ENCODE measurements around the gene TMEM270.
"Not testable (repeated sequence)": the region's sequence is repeated elsewhere in the genome, so short reads cannot be mapped to it uniquely, and the experiment has no call there.

TMEM270 gene

DNA sequence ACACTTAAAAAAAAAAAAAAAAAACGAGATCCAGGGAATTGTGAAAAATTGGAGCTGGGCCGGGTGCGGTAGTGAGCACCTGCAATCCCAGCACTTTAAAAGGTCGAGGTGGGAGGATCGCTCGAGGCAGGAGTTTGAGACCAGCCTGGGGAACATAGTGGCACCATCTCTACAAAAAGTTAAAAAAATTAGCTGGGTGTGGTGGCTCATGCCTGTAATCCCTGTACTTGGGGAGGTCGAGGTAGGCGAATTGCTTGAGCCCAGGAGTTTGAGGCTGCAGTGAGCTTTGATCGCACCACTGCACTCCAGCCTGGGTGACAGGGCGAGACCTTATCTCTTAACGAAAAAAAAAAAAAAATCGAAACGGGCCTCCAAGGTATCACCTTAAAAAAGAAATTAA, 28.2 kb upstream of the TMEM270 start:
- no peak for DNase-seq (ENCODE audit: low spot score)

DNA sequence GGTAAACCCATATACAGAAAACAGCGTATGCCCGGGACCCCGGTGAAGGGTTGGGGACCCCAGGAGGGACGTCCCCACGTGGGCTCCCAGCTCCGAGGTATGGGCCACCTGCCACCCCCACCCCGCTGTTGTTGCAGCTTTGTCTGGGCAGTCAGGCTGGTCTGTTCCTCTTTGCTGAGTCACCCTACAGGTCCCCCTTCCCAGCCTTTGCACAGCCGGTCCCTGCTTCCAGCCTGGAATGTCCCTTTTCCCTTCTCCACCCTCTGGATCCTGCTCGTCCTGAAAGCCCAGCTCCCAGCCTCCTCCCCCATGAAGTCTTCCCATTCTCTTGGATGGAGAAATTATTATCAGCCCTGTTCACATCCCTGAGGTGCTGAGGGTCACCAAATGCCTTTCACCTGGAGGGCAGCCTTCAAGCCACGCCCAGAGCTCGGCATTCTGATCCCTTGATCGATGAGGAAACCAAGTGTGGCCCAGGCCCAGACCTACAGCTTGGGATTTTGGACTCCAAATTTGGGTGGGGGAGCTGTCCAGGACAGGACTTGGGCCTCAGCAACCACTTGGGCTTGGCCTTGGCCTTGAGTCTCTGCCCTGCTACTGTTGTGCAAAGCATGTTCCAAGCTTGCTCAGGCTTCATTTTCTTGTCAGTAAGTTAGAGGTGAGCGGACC, 27.6 kb upstream of the TMEM270 start:
- no peak for DNase-seq (ENCODE audit: low spot score)

DNA sequence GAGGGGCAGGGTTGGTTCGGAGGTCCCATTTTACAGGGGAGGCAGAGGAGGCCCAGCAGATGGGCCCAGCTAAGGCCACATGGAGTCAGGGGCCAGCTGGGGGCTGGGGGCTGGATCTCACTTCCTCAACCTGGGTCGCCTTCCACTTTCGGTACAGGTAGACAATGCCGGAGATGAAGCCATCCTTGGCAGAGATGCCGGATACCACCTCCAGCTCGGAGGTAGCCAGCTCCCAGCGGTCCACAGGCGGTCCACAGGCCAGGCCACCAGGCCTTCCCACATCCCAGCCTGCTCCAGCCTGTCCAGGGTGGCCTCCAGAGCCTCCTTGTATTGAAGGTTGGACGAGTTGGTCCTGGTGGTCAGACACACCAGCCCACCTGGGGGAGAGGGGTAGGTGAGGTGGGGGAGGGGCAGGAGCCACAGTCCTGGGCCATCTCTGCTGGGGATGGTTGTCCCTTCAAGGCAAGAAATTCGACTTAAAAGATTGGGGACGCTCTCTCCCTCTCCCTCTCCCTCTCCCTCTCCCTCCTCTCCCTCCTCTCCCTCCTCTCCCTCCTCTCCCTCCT, 26.2 kb upstream of the TMEM270 start:
- no peak for DNase-seq (ENCODE audit: low spot score)

DNA sequence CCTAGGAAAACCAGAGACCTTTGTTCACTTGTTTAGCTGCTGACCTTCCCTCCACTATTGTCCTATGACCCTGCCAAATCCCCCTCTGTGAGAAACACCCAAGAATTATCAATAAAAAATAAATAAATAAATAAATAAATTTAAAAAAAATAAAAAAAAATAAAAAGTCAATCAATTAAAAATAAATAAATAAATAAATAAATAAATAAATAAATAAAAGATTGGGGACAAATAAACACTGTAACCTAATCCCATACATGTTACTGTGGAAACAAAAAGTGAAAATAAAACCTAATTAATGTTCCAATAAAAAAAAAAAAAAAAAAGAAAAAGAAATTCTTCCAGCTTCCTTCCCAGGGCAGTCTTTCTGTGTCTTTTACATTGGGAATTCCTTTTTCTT, 23.8 kb upstream of the TMEM270 start:
- not testable (repeated sequence) for DNase-seq (ENCODE audit: low spot score)

DNA sequence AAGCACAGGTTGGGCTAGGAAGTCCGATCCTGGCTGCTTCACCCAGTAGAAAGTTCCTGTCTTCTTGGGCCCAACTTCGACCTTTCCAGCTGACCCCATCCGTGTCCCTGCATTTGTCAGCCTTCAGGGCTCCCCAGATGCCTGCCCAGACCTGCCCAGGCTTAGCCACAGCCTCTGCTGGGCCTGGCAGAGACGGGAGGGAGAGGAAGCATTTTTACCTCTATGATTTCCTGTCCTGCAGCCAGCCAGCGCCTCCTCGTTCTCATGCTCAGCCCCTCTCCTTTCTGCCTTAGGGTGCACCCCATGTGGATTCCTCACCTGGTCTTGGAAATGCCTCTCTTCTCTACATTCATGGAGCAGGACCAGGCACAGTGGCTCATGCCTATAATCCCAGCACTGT, 22.3 kb upstream of the TMEM270 start:
- no peak for DNase-seq (ENCODE audit: low spot score)

DNA sequence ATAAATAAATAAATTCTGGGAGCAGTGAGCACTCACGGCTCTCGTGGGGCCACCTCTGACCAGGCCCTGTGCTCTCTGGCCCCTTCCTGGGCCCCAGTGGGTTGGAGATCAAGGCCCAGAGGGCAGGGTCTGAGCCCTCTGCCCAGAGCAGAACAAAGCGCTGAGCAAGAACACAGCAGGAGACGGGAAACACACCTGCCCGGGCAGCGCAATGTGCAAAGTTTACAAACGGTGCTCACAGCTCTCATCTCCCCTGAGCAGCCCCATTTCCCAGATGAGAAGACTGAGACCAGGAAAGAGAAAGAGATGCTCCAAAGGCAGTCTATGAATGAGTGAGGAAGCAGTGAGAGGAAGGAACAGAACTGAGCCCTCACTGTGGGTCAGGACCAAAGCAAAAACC, 21.7 kb upstream of the TMEM270 start:
- no peak for DNase-seq (ENCODE audit: low spot score)

DNA sequence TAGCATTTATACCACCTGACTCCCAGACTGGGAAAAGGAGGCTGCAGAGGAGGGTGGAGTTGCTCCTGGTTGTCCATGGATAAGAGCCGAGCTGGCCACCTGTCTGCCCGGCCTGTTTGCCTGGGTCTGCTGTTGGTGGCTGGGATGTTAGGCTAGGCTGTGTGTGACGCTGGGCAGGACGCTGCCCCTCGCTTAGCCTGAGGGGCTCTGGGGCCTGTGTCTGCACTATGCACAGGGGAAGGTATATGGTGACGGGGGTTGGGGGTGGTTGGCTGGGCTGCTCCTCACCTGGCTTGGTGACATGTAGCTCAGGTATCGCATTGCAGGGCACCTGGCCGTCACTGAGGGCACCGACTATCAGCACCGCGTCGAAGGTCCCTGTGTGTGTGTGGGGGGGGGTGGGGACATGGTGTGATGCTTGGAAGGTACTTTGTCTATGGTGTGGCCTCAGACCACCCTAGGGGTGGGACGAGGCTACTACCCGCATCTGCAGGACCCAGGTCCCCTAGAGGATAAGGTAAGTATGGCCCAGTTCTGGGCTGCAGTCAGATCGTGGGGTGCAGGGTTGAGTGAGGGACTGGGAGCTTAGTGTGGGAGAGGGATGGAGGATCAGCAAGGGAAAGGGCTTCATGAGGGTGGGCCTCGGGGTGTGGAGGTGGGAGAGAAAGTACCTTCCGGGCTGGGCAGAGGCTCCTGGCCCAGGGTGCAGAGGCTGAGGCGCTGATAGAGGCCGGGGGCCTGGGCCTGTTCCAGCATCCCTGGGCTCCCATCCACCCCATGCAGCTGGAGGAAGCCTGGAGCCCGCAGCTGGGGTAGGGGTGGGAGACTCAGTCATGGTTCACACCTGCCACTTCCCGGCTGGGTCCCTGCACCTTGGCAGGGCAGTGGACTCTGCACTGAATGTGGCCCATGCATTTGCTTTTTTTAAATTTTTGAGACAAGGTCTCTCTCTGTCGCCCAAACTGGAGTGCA, 20.9 kb upstream of the TMEM270 start:
- DNase-seq (ENCODE audit: low spot score), result no peak

DNA sequence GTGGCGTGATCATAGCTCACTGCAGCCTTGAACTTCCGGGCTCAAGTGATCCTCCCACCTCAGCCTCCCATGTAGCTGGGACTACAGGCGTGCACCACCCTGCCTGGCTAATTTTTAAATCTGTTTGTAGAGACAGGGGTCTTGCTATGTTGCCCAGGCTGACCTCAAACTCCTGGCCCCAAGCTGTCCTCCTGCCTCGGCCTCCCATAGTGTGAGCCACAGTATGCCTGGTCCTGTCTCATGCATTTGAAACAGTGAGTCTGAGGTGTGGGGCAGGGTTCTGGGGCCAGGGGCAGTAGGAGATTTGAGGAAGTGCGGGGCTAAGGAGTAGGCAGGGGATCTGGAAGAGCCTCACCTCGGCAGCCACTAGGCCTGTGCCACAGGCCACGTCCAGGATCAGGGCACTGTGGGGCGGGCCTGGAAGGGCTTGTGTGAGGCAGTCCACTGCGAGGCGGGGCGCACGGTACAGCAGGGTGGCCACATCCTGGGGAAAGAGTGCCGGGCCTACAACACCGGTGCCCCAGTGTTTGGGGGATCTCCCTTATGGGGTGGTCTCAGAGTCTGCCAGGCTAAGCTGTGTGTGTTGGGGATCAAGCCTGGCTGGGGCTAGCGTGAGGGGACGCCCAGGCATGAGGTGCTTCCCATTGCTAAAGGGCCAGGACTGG, 20.1 kb upstream of the TMEM270 start:
- no peak for DNase-seq (ENCODE audit: low spot score)

DNA sequence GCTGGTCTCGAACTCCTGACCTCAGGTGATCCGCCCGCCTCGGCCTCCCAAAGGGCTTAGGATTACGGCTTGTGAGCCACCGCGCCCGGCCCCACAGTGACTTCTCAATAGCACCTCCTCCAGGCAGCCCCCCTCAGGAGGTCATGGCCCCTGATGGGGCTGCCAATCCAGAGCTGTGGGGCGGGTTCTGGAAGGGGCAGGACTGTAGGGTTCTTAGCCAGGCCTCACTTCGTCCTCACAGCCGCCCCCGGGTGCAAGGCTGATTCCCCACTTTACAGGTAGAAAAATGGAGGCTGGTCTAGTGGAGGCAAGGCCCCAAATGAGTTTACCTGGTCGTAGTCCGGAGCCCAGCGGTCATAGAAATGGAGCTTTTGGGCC, 19.3 kb upstream of the TMEM270 start:
- no peak for DNase-seq (ENCODE audit: low spot score)

DNA sequence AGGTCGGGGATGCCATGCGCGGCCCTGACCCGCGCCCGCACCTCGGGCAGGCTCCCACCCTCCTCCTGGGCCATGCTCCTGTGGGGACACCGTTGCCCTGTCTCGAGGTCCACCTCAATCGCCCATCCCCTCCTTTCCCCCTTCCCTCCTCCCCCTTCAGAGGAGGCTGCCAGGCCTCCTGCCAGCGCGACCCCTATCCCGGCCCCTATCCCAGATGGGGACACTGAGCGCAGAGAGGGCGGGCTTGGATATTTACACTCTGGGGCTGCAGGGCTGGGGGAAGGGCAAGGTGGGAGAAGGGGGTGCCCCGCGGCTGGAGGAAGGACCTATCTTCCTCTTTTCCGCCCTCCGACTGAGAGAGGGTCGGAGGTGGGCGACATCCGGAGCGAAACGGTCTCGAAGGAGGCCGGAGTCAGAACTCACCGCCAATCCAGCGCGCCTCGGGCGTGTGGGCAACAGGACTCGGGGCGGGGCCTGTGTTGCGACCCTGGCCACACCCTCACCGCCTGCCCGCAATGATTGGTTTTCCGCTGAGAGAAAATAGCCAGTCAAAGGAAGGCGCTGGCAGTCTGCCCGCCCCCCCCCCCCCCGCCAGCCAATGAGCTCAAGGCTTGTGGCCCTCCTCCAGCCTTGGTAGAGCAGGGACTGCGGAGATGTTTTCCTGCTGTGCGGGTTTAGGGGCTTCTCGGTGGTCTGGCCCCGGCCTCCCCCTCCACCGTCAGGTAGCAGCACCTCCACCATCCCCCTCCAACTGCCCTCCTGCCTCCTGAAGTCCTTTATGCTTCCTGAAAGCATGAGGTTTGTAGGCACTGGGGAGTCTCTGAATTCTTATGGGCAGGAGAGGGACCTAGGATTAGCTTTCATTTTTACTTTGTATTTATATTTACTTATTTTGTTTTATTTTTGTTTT, 18.6 kb upstream of the TMEM270 start, which contains the start of gene METTL27:
METTL27 (minus strand) TSS at position 450 of the 910 bp plus-strand sequence; CDS start at position 74, 376 bp downstream.
- peak; percentile 92 for DNase-seq (ENCODE audit: low spot score)

DNA sequence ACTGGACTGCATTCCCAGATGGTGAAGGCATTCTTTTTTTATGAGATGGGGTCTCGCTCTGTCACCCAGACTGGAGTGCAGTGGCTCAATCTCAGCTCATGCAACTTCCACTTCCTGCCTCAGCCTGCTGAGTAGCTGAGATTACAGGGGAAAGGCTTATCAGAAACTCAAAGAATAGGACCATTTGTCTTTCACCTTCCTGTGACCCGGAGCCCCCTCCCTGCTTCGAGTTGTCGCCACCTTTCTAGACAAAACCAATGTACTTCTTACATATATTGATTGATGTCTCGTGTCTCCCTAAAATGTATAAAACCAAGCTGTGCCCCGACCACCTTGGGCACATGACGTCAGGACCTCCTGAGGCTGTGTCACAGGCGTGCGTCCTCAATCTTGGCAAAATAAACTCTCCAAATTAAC, 16.8 kb upstream of the TMEM270 start:
- no peak for DNase-seq (ENCODE audit: low spot score)

DNA sequence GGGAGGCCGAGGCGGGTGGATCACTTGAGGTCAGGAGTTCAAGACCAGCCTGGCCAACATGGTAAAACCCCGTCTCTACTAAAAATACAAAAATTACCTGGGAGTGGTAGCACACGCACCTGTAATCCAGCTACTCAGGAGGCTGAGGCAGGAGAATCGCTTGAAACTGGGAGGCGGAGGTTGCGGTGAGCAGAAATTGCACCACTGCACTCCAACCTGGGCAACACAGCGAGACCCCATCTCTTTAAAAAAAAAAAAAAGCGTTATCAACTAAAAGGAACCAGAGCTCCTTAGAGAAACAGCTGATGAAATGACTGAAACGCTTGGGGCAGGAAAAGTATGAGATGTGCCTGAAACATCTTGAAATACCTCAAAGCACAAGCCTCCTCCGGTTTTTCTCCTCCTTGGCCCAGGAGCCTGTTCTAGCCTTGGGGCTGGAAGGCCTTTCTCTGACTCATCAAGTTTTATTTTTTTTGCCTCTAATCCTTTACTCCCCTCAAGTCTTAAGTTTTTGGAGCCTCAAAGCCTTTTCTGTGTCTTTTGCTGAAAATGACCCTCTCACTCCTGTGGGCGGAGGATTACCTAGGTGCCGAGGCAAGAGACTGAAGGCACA, 16.0 kb upstream of the TMEM270 start:
- no peak for DNase-seq (ENCODE audit: low spot score)

DNA sequence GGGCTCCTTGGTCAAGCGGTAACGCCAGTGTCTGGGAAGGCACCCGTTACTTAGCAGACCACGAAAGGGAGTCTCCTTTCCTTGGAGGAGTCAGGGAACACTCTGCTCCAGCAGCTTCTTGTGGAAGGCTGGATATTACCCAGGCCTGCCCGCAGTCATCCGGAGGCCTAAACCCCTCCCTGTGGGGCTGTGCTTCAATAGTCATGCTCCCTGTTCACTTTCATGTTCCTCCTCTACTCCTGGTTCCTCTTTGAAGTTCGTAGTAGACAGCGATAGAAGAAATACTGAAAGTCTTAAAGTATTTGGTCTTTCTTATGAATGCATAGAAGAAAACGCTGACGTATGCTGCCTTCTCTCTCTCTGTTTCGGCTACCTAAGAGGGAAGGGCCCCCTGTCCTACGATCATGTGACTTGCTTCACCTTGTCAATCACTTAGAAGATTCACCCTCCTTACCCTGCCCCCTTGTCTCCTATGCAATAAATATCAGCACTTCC, 15.2 kb upstream of the TMEM270 start:
- not testable (repeated sequence) for DNase-seq (ENCODE audit: low spot score)

DNA sequence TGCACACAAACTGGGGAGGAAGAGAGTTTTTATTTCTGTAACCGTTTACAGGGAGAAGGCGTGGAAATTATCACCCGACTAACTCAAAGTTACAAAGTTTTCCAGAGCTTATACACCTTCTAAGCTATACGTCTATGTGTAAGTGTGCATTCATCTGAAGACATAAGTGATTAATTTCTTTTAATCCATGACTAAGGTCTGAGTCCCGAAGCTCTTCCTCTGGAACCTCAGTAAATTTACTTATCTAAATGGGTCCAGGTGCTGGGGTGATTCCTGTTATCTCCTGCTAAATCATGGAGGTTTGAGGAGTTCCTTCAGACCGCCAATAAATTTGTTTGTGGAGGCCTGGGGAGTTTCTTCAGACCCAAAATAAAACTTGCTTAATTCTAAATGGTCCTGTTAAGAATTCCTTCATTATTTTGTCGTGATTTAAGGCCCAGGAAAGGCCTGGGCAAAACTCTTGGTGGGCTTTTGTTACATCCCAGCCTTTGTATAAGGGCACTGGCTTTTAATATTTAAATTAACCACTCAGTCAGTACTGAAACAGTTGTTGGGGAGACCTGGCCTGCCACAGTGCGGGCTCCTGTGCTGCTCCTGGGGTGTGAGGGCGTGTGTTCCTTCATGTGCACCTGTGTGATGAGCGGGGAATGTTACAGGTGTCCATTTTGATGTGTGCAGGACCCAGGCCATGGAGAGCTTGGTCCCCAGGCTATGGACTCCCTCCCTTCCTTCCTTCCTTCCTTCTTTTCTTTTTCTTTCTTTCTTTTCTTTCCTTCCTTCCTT, 12.8 kb upstream of the TMEM270 start:
- no peak for DNase-seq (ENCODE audit: low spot score)

DNA sequence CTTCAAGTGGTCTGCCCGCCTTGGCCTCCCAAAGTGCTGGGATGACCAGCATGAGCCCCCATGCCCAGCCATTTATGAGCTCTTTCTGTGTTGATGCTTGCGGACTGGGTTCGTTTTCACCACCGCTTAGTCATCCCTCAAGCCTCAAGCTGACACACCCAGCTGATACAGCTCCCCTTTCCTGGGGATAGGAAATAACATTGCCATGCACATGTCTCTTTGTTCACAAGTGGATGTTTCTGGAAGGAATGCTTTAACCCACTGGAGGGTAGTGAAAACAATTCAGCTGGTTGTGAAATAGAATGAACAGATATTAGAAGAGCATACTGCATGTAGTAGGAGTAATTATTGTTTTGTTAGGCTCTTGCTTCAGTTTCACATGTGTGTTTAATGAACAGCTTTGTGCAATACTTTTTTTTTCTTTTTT, 10.2 kb upstream of the TMEM270 start:
- DNase-seq (ENCODE audit: low spot score), result peak; percentile 28

DNA sequence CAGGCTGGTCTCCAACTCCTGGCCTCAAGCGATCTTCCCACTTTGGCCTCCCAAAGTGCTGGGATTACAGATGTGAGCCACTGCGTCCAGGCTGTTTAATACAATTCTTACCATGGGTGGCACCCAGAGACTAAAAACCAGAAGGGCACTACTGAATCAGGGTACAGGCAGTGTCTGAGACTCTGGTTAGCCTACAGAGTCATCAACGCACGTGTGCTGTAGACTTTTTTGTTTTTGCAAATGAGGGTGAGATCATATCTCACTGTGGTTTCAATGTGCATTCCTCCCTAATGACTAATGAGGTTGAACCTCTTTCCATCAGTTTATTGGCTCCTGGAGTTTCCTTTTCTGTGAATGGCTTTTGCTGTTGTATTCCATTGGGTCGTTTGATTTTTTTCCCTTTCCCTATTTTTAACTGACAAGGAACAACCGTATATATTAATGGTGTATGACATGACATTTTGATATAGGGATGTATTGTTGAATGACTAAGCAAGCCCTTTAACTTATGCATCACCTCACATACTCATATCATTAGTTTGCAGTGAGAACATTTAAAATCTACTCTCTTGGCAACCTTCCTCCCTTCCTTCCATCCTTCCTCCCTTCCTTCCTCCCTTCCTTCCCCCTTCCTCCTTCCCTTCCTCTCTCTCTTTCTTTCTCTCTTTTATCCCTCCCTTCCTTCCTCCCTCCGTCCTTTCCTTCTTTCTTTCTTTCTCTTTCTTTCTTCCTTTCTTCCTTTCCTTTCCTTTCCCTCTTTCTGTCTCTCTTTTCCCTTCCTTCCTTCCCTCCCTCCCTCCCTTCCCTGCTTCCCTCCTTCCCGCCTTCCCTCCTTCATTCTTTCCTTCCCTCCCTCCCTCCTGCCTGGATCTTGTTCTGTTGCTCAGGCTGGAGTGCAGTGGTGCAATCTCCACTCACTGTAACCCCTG, 9.3 kb upstream of the TMEM270 start:
- peak; percentile 78 for DNase-seq (ENCODE audit: low spot score)

DNA sequence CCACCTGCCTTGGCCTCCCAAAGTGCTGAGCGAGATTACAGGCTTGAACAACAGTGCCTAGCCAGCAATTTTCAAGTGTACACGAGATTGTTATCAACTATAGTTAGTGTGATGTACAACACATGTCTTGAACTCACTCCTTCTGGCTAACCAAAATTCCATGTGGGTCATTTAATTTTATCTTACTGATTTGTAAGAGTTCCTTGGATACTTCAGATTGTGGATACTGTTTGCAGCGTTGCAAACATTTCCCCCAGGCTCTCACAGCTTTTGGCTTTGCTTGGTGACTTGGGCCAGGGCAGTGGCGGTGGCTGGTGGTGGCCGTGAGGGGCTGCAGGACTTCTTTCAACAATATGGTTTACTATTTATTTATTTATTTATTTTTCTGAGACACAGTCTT, 8.5 kb upstream of the TMEM270 start:
- no peak for DNase-seq (ENCODE audit: low spot score)

DNA sequence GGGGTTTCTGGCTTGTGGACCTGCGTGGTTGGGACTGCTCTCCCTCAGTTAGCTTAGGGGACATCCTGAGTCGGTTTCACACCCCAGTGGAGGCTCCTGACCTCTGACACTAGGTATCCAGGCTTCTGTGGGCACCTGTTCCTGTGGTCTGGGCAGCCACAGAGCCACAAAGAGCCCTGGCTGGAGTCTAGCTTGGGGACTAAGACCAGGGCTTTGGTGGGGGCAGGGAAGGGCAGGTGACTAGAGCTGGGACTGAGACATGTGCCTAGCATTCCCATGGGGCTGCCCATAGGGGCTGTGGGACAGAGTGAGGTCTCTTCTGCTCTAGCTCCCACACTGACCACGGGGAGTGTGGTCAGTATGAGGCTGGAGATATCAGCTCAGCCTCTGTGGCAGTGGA, 4.0 kb upstream of the TMEM270 start:
- no peak for DNase-seq (ENCODE audit: low spot score)

DNA sequence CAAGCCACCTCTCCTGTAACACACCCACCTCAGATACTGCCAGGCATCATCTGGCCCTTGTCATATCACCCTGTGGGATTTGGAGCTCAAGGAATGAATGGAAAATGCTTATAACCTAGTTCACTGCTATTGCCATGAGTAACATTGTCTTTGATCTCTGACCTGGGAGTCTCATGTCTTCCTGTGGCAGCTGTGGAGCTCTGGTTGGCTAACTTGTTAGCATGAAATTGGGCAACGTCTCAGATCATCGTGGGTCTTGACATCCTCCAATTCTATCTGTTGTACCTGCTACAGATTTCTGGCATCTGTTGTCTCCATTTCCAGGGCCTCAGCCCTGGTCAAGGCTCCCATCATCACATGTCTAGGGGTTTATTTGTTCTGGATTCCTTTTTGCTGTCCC, 2.2 kb upstream of the TMEM270 start:
- DNase-seq (ENCODE audit: low spot score), result no peak

Data from activated CD4-positive, alpha-beta T cell treated with anti-CD3 and anti-CD28 coated beads, Interleukin-2, Interleukin-4, amounts not matched to agents 100 ng/mL and 50 ng/mL, durations not matched to agents 16 hours and 8 hours (primary cell).